Heart right ventricle (tissue), 16 donors: Measurements from ENCODE around the gene ZNF20. TPM values are rescaled to one million over a fixed set of nuclear protein-coding genes. Genes with fewer than 3 reads are reported as not detected.
A peak's percentile ranks its signal among the peaks of the same experiment; 100 is the strongest.

ENCODE experiments used
- ATAC-seq, 8 donors: fragments of 200-7000 bp; cut with Tn5 transposase; one replicate each; pipeline ENCODE4 v1.9.1; 2020; ENCODE audit warnings: mild to moderate bottlenecking in 8 of 8, moderate library complexity in 8 of 8, moderate number of reproducible peaks in 1 of 8
- DNase-seq, 2 donors: peaks; one replicate each; pipeline ENCODE4 v3.0.0-alpha.2; 2020
- H3K27ac ChIP-seq, 10 donors: fragments of 200-600 bp; sonication (generic) in 2 of 10; one replicate each; pipeline versions ENCODE4 v1.5.0 to v1.8.0; 2020 to 2022; ENCODE audit warnings: mild to moderate bottlenecking in 3 of 10
- H3K27me3 ChIP-seq, 7 donors: fragments of 200-600 bp; one replicate each; pipeline ENCODE4 v1.8.0; 2021 to 2022; ENCODE audit warnings: mild to moderate bottlenecking in 2 of 7
- H3K36me3 ChIP-seq, 9 donors: fragments of 200-600 bp; sonication (generic) in 1 of 9; one replicate each; pipeline versions ENCODE4 v1.5.0 to v1.8.0; 2020 to 2022; ENCODE audit warnings: mild to moderate bottlenecking in 2 of 9
- H3K4me1 ChIP-seq, 9 donors: fragments of 200-600 bp; sonication (generic) in 1 of 9; one replicate each; pipeline versions ENCODE4 v1.5.0 to v1.8.0; 2020 to 2022; ENCODE audit warnings: mild to moderate bottlenecking in 4 of 9
- H3K4me3 ChIP-seq, 10 donors: fragments of 200-600 bp; sonication (generic) in 2 of 10; one replicate each; pipeline versions ENCODE4 v1.5.0 to v1.8.0; 2020 to 2022; ENCODE audit warnings: mild to moderate bottlenecking in 7 of 10, moderate library complexity in 2 of 10
- H3K9me3 ChIP-seq, 11 donors: fragments of 200-600 bp in 10 of 11; sonication (generic) in 2 of 11; one replicate each; pipeline versions ENCODE4 v1.5.0 to v1.8.0; 2013 to 2022; ENCODE audit warnings: mild to moderate bottlenecking in 2 of 11, control low read depth in 1 of 11, moderate library complexity in 1 of 11
- CTCF ChIP-seq, 9 donors: fragments of 200-600 bp; sonication (generic) in 2 of 9; IDR thresholded peaks; one replicate each; pipeline versions ENCODE4 v1.5.0 to v1.8.0; 2021 to 2022; ENCODE audit warnings: antibody characterized with exemption in 9 of 9, mild to moderate bottlenecking in 5 of 9, moderate library complexity in 1 of 9
- WGBS, 2 donors: extraction: QIAGEN DNeasy Blood & Tissue Kit; methylation state at CpG; one replicate each; pipeline ENCODE4 v1.1.7; 2013; ENCODE audit warnings: inconsistent platforms in 1 of 2; 5-methylcytosine and 5-hydroxymethylcytosine counted together
- intact Hi-C, 10 donors: fragments of 100-400 bp; cut with DNase I; formaldehyde crosslinking; loops; one replicate each; pipeline versions ENCODE4 v1.11.1 to v1.14.2; 2022
- polyA plus RNA-seq, 2 donors: library from polyadenylated mRNA; stranded (reverse); fragments of 200-250 nt; gene quantifications; one replicate each; pipeline ENCODE4 v1.2.3, GENCODE V29; 2013
- total RNA-seq, 10 donors: library from RNA; stranded (reverse); fragmentation: NEBNext Ultra II Directional in 3 of 10; extraction: Animal tissue kit (Norgen Biotek cat#: 25700) in 3 of 10; gene quantifications; one replicate each; pipeline versions ENCODE4 v1.2.1 to v1.2.4, GENCODE V29; 2021 to 2023
- donor health status: Arrhythmogenic right ventricular cardiomyopathy.
- donor health status: ischemic (EF 13 %, LVEDD 7.1; RV severe dilation, severe dysfunction).
- donor health status: healthy with polysubstance abuse.
- donor health status: DM: no; HTN: yes; CAD: no.
- donor health status: DM: no; HTN: no; CAD: no.
- donor health status: ischemic (EF 25% LVEDD 6.9; RV normal size, moderate dysfunction).
- donor health status: ischemic (EF 25% LVEDD 5.7; RV mildly dilated, moderate dysfunction).
- donor health status: healthy.
- donor health status: DM: yes; HTN: yes; CAD: no.
- donor health status: Ischemic cardiomyopathy.
- donor health status: ischemic (EF 35%, LVEDD 5.7; RV mildly dilated, moderate dysfunction).
- donor health status: nonischemic (EF 11% LVEDD 7.7; RV severe dilation, severe dysfunction).
- donor health status: DM: yes; HTN: yes; CAD: no.
- donor health status: PGD.
- donor health status: ischemic (EF 29% LVEDD 5.4; RV normal size, mild dysfunction).
- donor health status: nonischemic (EF 23%, LVEDD 6.1; RV moderate dilation, normal function).

Gene ZNF20
- total and polyA plus RNA-seq, 12 donors = 0.37 to 1.6 (median 0.95) TPM; not detected in 2

- no peak overlapping the region for H3K27ac ChIP-seq
- H3K9me3 ChIP-seq = peaks cover 0 to 11% (median 0%) of the 10 kb centered on the region in 11 donors
- no peak for ATAC-seq
- H3K36me3 ChIP-seq = peaks cover 0 to 19% (median 5%) of the 10 kb centered on the region in 9 donors
- no peak for DNase-seq
- no peak overlapping the region for H3K4me3 ChIP-seq
- no peaks in the 10 kb centered on the region for H3K27me3 ChIP-seq
- H3K4me1 ChIP-seq = peaks cover 0 to 23% (median 9%) of the 10 kb centered on the region in 9 donors
- TF ChIP-seq CTCF (IDR thresholded peaks at IDR 0.05) = no peak
- intact Hi-C loops = no loop called here
- 97 to 98% methylated on average over 4 of the region's 4 CpGs for WGBS, 2 donors
These were observed 44.9 kb downstream of the ZNF20 start for GRCh38 chr19:12095111-12095790.

GRCh38 chr19:12093777-12094176 is 46.4 kb downstream of the ZNF20 start:
- no peak for ATAC-seq
- DNase-seq = no peak
- 97 to 98% methylated on average over 3 of the region's 3 CpGs for WGBS, 2 donors
- Histone ChIP-seq H3K4me1 (peaks cover 0 to 23% (median 9%) of the 10 kb centered on the region in 9 donors), H3K27ac (no peak overlapping the region), H3K4me3 (no peak overlapping the region), H3K9me3 (peaks cover 0 to 3% (median 0%) of the 10 kb centered on the region in 11 donors), H3K27me3 (no peaks in the 10 kb centered on the region), H3K36me3 (peaks cover 0 to 19% (median 5%) of the 10 kb centered on the region in 9 donors)
- TF ChIP-seq CTCF (IDR thresholded peaks at IDR 0.05) = no peak
- intact Hi-C loops = loop anchor here in 4 of 10 donors (2.0 to 5.0 kb wide), 2 partner anchors 47 to 49 kb away; partner anchors contain the start of gene ZNF20 (in 4 of the 4)

- H3K4me3 ChIP-seq = peak overlapping the region; percentile 54 to 85 (median 70)
- DNase-seq (no peak), ATAC-seq (no peak)
- no peaks in the 10 kb centered on the region for H3K9me3 ChIP-seq
- no peaks in the 10 kb centered on the region for H3K27me3 ChIP-seq
- intact Hi-C loops = loop anchor here in 4 of 10 donors (2.0 to 5.0 kb wide), 2 partner anchors 48 to 49 kb away; partner anchors contain the start of gene ZNF20 (in 4 of the 4)
- H3K4me1 ChIP-seq = peaks cover 0 to 23% (median 9%) of the 10 kb centered on the region in 9 donors
- peaks cover 0 to 15% (median under 1%) of the 10 kb centered on the region in 9 donors for H3K36me3 ChIP-seq
- peak overlapping the region in 2 of 10 donors; percentile 73 to 79 for H3K27ac ChIP-seq
- TF ChIP-seq CTCF (IDR thresholded peaks at IDR 0.05) = no peak
- 35 to 39% methylated on average over 10 of the region's 10 CpGs for WGBS, 2 donors
These were observed 47.2 kb downstream of the ZNF20 start for GRCh38 chr19:12092956-12093355.

GRCh38 chr19:12092065-12092867 is 47.9 kb downstream of the ZNF20 start:
- Histone ChIP-seq H3K9me3 (no peaks in the 10 kb centered on the region), H3K27me3 (no peaks in the 10 kb centered on the region), H3K4me3 (peak overlapping the region; percentile 54 to 85 (median 70)), H3K4me1 (peaks cover 0 to 23% (median 9%) of the 10 kb centered on the region in 9 donors), H3K36me3 (peaks cover 0 to 15% (median 0%) of the 10 kb centered on the region in 9 donors), H3K27ac (peak overlapping the region; percentile 44 to 89 (median 74))
- ATAC-seq (peak; percentile 97 to 100 (median 99)), DNase-seq (peak; percentile 90)
- intact Hi-C loops = loop anchor here in 4 of 10 donors (2.0 to 5.0 kb wide), 2 partner anchors 49 to 50 kb away; partner anchors contain the start of gene ZNF20 (in 4 of the 4)
- TF ChIP-seq CTCF (IDR thresholded peaks at IDR 0.05) = no peak
- WGBS, 2 donors = 1 to 4% methylated on average over 53 of the region's 53 CpGs
